HG03103 (cell line): Measurements from ENCODE around the gene HTRA3.

Experiments used
- ATAC-seq: cut with Tn5 transposase; IDR thresholded peaks from one replicate; pipeline ENCODE4 v1.9.1; 2021; ENCODE audit warnings: low read depth; ENCODE audit not compliant: unreplicated experiment

HTRA3 gene

GRCh38 chr4:8265171-8265929 lies 4.2 kb upstream of the HTRA3 start:
- no peak for ATAC-seq

GRCh38 chr4:8266088-8266487 lies 3.5 kb upstream of the HTRA3 start:
- no peak for ATAC-seq

DNA sequence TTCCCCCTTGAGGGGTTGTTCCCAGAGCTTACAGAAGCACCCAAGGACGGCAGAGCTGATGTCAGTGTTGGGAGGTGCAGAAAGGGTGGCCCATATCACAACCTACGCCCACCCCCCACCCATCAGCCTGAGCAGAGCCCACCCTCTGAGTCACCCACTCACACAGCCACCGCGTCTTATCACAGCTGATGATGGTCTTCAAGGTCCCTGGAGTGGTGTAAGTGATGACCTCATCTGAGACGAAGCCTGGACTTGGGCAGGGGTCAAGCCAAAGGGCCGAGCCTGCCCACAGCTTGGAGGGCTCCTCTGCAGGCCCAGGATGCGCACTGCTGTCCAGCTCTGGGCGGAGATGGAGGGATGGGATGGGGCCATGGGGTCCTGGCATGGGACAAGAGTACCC lies 3.0 kb upstream of the HTRA3 start:
- no peak for ATAC-seq

- no peak for ATAC-seq
Observed at GRCh38 chr4:8267077-8267476, 2.5 kb upstream of the HTRA3 start.

GRCh38 chr4:8268211-8268610 lies 1.3 kb upstream of the HTRA3 start:
- no peak for ATAC-seq

DNA sequence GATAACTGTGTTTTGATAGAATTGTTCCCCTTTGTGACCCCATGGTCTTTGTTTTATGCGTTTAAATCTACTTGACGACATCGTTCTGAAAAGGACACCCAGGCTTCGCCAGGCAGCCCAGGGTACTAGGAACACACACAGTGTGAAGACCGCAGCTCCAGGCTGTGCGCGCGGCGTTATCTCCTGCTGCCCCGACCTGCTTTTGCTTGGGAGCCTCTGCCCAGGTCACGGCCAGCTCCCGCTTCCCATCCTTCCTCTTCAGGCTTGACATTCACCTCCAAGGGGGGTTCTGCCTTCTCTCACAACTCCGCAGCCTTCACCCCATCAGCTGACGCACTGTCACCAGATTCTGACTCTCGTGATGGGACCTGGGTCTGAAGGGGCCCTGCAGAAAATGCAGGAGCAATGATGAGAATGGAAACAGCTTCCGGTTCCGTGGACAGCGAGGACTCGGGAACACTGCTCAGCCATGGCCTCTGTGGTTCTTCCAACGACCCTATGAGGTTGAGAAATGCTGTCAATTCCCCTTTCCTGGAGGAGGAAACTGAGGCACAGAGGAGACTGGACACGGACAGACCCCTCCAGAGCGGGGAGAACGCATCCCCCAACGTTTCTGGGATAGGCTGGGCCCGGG lies 536 bp upstream of the HTRA3 start:
- ATAC-seq, result no peak

- ATAC-seq, result no peak
Observed at GRCh38 chr4:8270418-8270771, 841 bp downstream of the HTRA3 start.

GRCh38 chr4:8270912-8271815 lies 1.6 kb downstream of the HTRA3 start:
- no peak for ATAC-seq

- no peak for ATAC-seq
Observed at GRCh38 chr4:8271821-8272220, 2.3 kb downstream of the HTRA3 start.

- no peak for ATAC-seq
Observed at GRCh38 chr4:8272472-8273428, 3.2 kb downstream of the HTRA3 start.

GRCh38 chr4:8273450-8273849 lies 3.9 kb downstream of the HTRA3 start:
- no peak for ATAC-seq

- ATAC-seq, result no peak
Observed at GRCh38 chr4:8274066-8274652, 4.6 kb downstream of the HTRA3 start.

DNA sequence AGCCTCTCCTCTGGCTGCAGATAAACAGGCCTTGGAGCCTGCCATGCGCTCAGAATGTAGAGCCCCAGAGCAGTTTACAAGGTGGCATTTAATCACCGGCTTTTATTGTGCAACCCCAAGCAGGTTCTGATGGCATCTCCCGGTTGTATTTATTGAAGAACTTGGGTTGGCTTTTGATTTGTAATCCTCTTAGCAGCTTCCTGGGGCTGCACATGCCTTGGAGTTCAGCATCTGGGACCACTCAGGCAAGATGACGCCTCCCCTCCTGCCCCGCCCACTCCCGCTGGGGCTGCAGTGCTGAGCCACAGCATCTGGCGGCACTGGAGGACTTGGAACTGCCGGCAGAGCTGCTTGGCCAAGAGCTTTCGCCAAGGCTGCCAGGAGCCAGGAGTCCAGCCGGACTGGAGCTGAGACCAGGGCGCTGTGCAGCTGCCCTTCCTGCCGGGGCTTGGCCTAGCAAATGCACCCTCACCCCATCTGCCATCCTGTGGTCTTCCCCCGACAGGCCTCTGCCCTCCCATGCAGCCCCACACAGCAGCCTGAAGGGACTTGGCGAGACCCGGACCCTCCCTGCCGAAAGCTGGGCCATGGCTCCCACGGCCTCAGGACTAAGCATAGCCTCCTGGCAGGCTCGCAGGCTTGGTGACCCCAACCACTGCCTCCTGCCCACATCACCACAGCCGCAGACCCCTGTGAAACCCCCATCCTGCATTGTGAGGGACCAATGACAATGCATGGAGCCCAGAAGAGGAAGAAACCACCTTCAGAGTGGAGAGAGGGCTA lies 5.4 kb downstream of the HTRA3 start:
- ATAC-seq, result no peak

- ATAC-seq, result no peak
Observed at GRCh38 chr4:8275548-8275910, 6.0 kb downstream of the HTRA3 start.

DNA sequence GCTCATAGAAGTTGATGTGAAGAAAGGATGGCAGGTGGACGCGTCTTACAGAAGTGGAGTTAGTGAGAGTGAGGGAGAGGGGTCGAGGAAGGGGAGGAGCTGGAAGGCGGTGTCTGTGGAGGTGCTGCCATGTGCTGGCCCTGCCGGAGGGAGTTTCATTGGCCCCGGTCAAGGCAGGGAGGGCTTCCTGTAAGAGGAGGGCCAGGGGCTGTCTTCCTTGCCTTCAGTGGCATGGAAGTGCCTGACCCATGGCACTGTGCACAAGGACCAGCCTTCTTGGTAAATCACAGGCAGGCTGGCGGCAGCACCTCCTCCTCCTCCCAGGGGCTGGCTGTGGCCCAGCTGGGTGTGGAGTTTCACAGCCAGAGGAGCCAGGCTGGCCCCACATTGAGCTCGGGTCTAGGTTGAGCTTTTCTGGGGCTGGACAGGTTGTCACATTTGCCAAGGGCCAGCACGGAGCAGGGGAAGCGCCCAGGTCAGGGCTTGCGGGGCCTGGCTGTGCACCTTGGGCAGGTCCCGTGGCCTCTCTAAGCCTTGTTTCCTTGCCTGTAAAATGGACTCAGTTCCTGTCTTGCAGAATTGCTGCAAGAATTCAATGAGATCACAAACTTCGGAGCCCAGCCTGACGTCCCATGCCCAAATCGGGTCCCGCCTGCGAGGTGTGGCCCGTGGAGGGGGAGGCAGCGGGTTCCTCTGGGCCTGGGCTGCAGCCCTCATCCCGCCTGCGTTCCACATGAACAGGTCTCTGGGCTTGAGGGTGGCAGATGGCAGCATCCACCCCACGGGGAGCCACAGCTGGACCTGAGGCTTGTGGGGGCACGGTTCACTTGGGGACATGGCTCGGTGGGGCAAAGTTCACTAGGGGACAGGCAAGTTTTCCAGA lies 7.0 kb downstream of the HTRA3 start:
- no peak for ATAC-seq

- ATAC-seq, result no peak
Observed at GRCh38 chr4:8277356-8278008, 7.9 kb downstream of the HTRA3 start.

- ATAC-seq, result no peak
Observed at GRCh38 chr4:8278009-8278395, 8.4 kb downstream of the HTRA3 start.
